MCF 10A (cell line): ENCODE measurements around the gene AGPAT4. TPM values are rescaled to one million over a fixed set of nuclear protein-coding genes. Genes with fewer than 3 reads are reported as not detected.

ENCODE experiments used
- BruUV-seq: library from RNA; stranded (reverse); fragments of 400-500 nt; replicated peaks from 2 replicates; lab custom pipeline; 2021; lab: Mats Ljungman, UMichigan
- CTCF ChIA-PET: fragments of 300-600 bp; sonication (Branson Sonifier 250); formaldehyde crosslinking; extraction: SDS; loops from one replicate; lab custom pipeline; 2021; ENCODE audit warnings: antibody characterized with exemption, inconsistent platforms; lab: Yijun Ruan, JAX
- POLR2A ChIA-PET: fragments of 300-600, 350-650 bp; sonication (Branson Sonifier 250); formaldehyde crosslinking; extraction: SDS; loops from one replicate; lab custom pipeline; 2020; ENCODE audit warnings: antibody characterized with exemption, inconsistent platforms; lab: Yijun Ruan, JAX
- DNase-seq: peaks from one replicate; pipeline ENCODE4 v3.0.0-alpha.2; 2018; ENCODE audit not compliant: unreplicated experiment
- H3K27ac Mint-ChIP-seq: one replicate; pipeline ENCODE4 v1.8.0; 2022; ENCODE audit warnings: mild to moderate bottlenecking, low read depth, mixed read lengths; ENCODE audit not compliant: unreplicated experiment
- H3K27me3 Mint-ChIP-seq: one replicate; pipeline ENCODE4 v1.8.0; 2022; ENCODE audit warnings: mixed read lengths; ENCODE audit not compliant: insufficient read depth, unreplicated experiment
- H3K36me3 Mint-ChIP-seq: one replicate; pipeline ENCODE4 v1.8.0; 2022; ENCODE audit warnings: mild to moderate bottlenecking, moderate library complexity, mixed read lengths; ENCODE audit not compliant: insufficient read depth, unreplicated experiment
- H3K4me1 Mint-ChIP-seq: one replicate; pipeline ENCODE4 v1.8.0; 2022; ENCODE audit warnings: mixed read lengths; ENCODE audit not compliant: insufficient read depth, unreplicated experiment
- H3K4me3 Mint-ChIP-seq: one replicate; pipeline ENCODE4 v1.8.0; 2022; ENCODE audit warnings: mild to moderate bottlenecking, moderate library complexity, mixed read lengths; ENCODE audit not compliant: unreplicated experiment
- H3K9me3 Mint-ChIP-seq: one replicate; pipeline ENCODE4 v1.8.0; 2022; ENCODE audit warnings: mixed read lengths; ENCODE audit not compliant: unreplicated experiment
- CTCF ChIP-seq: fragments of 200-600 bp; IDR thresholded peaks from one replicate; pipeline ENCODE4 v1.8.0; 2022; ENCODE audit warnings: antibody characterized with exemption, mild to moderate bottlenecking; ENCODE audit not compliant: unreplicated experiment
- intact Hi-C: fragments of 100-400 bp; cut with micrococcal nuclease; formaldehyde crosslinking; loops from 2 replicates; pipeline ENCODE4 v1.14.1; 2022
- total RNA-seq: library from RNA; stranded (reverse); gene quantifications from 2 replicates; pipeline ENCODE4 v1.2.3, GENCODE V29; 2022

The AGPAT4 gene
- total RNA-seq, 1 experiment from 2014 or later: 5.6 TPM

GRCh38 chr6:161109366-161109765 lies 164.5 kb downstream of the AGPAT4 start:
- Mint-ChIP-seq H3K4me1 (peaks cover 11% of the 10 kb centered on the region), H3K27me3 (no peaks in the 10 kb centered on the region), H3K9me3 (no peaks in the 10 kb centered on the region), H3K36me3 (peaks cover 74% of the 10 kb centered on the region), H3K27ac (no peak overlapping the region), H3K4me3 (no peak overlapping the region)
- intact Hi-C loops: no loop called here
- ChIA-PET CTCF (interaction anchor here (1.1 kb wide), 1 partner anchor 358 kb away, joined by 4 read pairs; no protein-coding TSS in a partner anchor), POLR2A (no interaction called here)
- TF ChIP-seq CTCF: no peak
- DNase-seq: no peak
- BruUV-seq: no TSS peak

GRCh38 chr6:161108916-161109315 lies 164.9 kb downstream of the AGPAT4 start:
- CTCF ChIA-PET: interaction anchor here (0.5 to 1.1 kb wide), 2 partner anchors 23 to 358 kb away, joined by 3 to 4 read pairs; no protein-coding TSS in a partner anchor
- no peak for TF ChIP-seq CTCF
- Mint-ChIP-seq H3K4me1 (peaks cover 11% of the 10 kb centered on the region), H3K9me3 (no peaks in the 10 kb centered on the region), H3K4me3 (no peak overlapping the region), H3K36me3 (peaks cover 75% of the 10 kb centered on the region), H3K27me3 (no peaks in the 10 kb centered on the region), H3K27ac (no peak overlapping the region)
- no TSS peak for BruUV-seq
- intact Hi-C loops: no loop called here
- POLR2A ChIA-PET: no interaction called here
- DNase-seq: no peak

- H3K36me3 Mint-ChIP-seq: peaks cover 75% of the 10 kb centered on the region
- no peak overlapping the region for H3K27ac Mint-ChIP-seq
- H3K9me3 Mint-ChIP-seq: no peaks in the 10 kb centered on the region
- no peaks in the 10 kb centered on the region for H3K27me3 Mint-ChIP-seq
- BruUV-seq: no TSS peak
- CTCF ChIA-PET: interaction anchor here (0.5 to 1.1 kb wide), 3 partner anchors 22 to 357 kb away, joined by 3 to 4 read pairs (median 3); no protein-coding TSS in a partner anchor
- intact Hi-C loops: no loop called here
- DNase-seq: no peak
- no peak overlapping the region for H3K4me3 Mint-ChIP-seq
- POLR2A ChIA-PET: no interaction called here
- H3K4me1 Mint-ChIP-seq: peaks cover 11% of the 10 kb centered on the region
- TF ChIP-seq CTCF: no peak
Measured at GRCh38 chr6:161107779-161108730, 165.8 kb downstream of the AGPAT4 start.

- H3K27me3 Mint-ChIP-seq: no peaks in the 10 kb centered on the region
- H3K27ac Mint-ChIP-seq: no peak overlapping the region
- TF ChIP-seq CTCF: no peak
- CTCF ChIA-PET: interaction anchor here (1.0 to 1.5 kb wide), 3 partner anchors 265 to 268 kb away, joined by 3 to 6 read pairs (median 5); no protein-coding TSS in a partner anchor
- peaks cover 11% of the 10 kb centered on the region for H3K4me1 Mint-ChIP-seq
- intact Hi-C loops: no loop called here
- no peaks in the 10 kb centered on the region for H3K9me3 Mint-ChIP-seq
- POLR2A ChIA-PET: interaction anchor here (0.7 kb wide), 3 partner anchors 9 to 165 kb away, joined by 3 read pairs; no protein-coding TSS in a partner anchor
- no peak overlapping the region for H3K4me3 Mint-ChIP-seq
- peaks cover 68% of the 10 kb centered on the region for H3K36me3 Mint-ChIP-seq
- no TSS peak for BruUV-seq
- no peak for DNase-seq
Measured at GRCh38 chr6:161105408-161105807, 168.5 kb downstream of the AGPAT4 start.
